ENCODE results near the gene ILKAP. TPM values are rescaled to one million over a fixed set of nuclear protein-coding genes. Genes with fewer than 3 reads are reported as not detected.

ILKAP gene
- total and polyA plus RNA-seq, 2 of the 4 experiments (the other 2 are of a cell fraction): 13.3 to 44.2 TPM

DNA sequence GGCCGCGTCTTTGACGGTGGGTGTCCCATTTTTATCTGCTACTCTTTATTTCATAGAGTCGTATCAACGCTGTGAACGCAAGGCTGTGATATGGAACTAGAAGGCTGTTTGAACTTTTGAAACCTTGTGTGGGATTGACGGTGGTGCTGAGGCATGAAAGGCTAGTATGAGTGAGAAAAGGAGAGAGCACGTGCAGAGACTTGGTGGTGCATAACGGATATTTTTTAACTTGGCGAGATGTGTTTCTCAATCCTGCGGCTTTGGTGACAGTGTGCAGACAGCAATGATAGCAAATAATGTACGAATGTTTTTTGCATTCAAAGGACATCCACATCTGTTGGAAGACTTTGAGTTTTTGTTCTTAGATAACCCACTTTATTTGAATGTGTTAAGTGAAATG lies 30.1 kb upstream of the ILKAP start:
- Histone ChIP-seq H4K91ac (ENCODE audit: insufficient read depth, low read depth, low read length) (no peak overlapping the region), H3K4me1 (ENCODE audit: control insufficient read depth, insufficient read depth, low read length) (peaks cover 3% of the 10 kb centered on the region; the same call in 1 of the 2 replicates), H3K27me3 (ENCODE audit: control insufficient read depth, insufficient read depth, low read length) (peaks cover 30% of the 10 kb centered on the region), H3K14ac (replicated peaks; ENCODE audit: low read depth, low read length) (no peak overlapping the region), H3K56ac (ENCODE audit: extremely low read depth, insufficient read depth, low read length) (no peak overlapping the region), H3K23ac (ENCODE audit: low read depth, low read length) (no peak overlapping the region), H2BK20ac (ENCODE audit: low read depth, low read length) (no peak overlapping the region), H3K18ac (ENCODE audit: low read depth, low read length) (no peak overlapping the region), H4K5ac (ENCODE audit: low read depth, low read length) (no peak overlapping the region), H2BK120ac (ENCODE audit: low read depth, low read length) (no peak overlapping the region), H3K4ac (ENCODE audit: low read depth, low read length) (no peak overlapping the region), H3K9me1 (ENCODE audit: insufficient read depth, low read length) (no peaks in the 10 kb centered on the region), H3K9ac (ENCODE audit: low read depth, low read length) (no peak overlapping the region), H2AK5ac (ENCODE audit: low read depth, low read length) (no peak overlapping the region), H2AK9ac (replicated peaks; ENCODE audit: low read depth, low read length, poor library complexity) (no peak overlapping the region), H3K4me2 (ENCODE audit: low read depth, low read length) (no peak overlapping the region), H3K36me3 (ENCODE audit: control insufficient read depth, insufficient read depth, low read length) (no peaks in the 10 kb centered on the region), H2AFZ (replicated peaks; ENCODE audit: low read length, poor library complexity) (no peak overlapping the region), H3K9me3 (ENCODE audit: control insufficient read depth, insufficient read depth, low read length) (0 out of 2 replicates have a peak, but pooled peaks cover 2% of the 10 kb centered on the region), H4K8ac (ENCODE audit: low read depth in 2 of 2, low read length in 2 of 2) (no peak overlapping the region), H4K20me1 (ENCODE audit: insufficient read depth, low read length) (no peaks in the 10 kb centered on the region), H3K79me1 (ENCODE audit: low read depth in 1 of 2, low read length in 2 of 2) (no peaks in the 10 kb centered on the region; a peak in 1 of 4 replicates), H2BK5ac (ENCODE audit: low read depth, low read length, poor library complexity, severe bottlenecking) (no peak overlapping the region), H3K4me3 (ENCODE audit: insufficient read depth, low read depth, low read length) (no peak overlapping the region), H3K27ac (ENCODE audit: insufficient read depth, low read length) (no peak overlapping the region), H2BK15ac (ENCODE audit: low read depth, low read length) (no peak overlapping the region)
- DNase-seq: no peak
- ATAC-seq (ENCODE audit: low read depth): no peak
- ChIA-PET POLR2A (ENCODE audit: unreplicated experiment) (no interaction called here), CTCF (no interaction called here)
- dilution Hi-C loops (cut with HindIII; ENCODE audit: low sequenced_read_pairs, unreplicated experiment) (no loop called here), intact Hi-C loops (cut with micrococcal nuclease) (no loop called here), in situ Hi-C loops (cut with MboI; ENCODE audit: low sequenced_read_pairs) (no loop called here)
- BruUV-seq (replicated peaks): no TSS peak
- no CpG with 5 or more reads among the region's 12 CpGs for WGBS, 2 experiments (ENCODE audit: extremely low coverage in 2 of 2, insufficient read length in 1 of 2)
- TF ChIP-seq, protein P1, sequence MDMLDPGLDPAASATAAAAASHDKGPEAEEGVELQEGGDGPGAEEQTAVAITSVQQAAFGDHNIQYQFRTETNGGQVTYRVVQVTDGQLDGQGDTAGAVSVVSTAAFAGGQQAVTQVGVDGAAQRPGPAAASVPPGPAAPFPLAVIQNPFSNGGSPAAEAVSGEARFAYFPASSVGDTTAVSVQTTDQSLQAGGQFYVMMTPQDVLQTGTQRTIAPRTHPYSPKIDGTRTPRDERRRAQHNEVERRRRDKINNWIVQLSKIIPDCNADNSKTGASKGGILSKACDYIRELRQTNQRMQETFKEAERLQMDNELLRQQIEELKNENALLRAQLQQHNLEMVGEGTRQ (IDR thresholded peaks at IDR 0.05; ENCODE audit: low read depth, low read length): no peak
- TF ChIP-seq MAFK (IDR thresholded peaks at IDR 0.05; ENCODE audit: low read depth, low read length) (no peak), MAZ (IDR thresholded peaks at IDR 0.05; ENCODE audit: borderline replicate concordance, low read depth, low read length) (no peak), RFX5 (IDR thresholded peaks at IDR 0.05; ENCODE audit: low read depth, low read length) (no peak)
- TF ChIP-seq, protein P2, sequence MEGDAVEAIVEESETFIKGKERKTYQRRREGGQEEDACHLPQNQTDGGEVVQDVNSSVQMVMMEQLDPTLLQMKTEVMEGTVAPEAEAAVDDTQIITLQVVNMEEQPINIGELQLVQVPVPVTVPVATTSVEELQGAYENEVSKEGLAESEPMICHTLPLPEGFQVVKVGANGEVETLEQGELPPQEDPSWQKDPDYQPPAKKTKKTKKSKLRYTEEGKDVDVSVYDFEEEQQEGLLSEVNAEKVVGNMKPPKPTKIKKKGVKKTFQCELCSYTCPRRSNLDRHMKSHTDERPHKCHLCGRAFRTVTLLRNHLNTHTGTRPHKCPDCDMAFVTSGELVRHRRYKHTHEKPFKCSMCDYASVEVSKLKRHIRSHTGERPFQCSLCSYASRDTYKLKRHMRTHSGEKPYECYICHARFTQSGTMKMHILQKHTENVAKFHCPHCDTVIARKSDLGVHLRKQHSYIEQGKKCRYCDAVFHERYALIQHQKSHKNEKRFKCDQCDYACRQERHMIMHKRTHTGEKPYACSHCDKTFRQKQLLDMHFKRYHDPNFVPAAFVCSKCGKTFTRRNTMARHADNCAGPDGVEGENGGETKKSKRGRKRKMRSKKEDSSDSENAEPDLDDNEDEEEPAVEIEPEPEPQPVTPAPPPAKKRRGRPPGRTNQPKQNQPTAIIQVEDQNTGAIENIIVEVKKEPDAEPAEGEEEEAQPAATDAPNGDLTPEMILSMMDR (conservative IDR thresholded peaks at IDR 0.05; ENCODE audit: low read depth, low read length): no peak
